ENCODE measurements around the gene CYB5R3.

GRCh38 chr22:42601879-42602465, 47.2 kb downstream of the CYB5R3 start:
- TF ChIP-seq CTCF (IDR thresholded peaks at IDR 0.05; ENCODE audit: extremely low read depth in 1 of 2, insufficient read depth in 1 of 2, low read depth in 1 of 2, low read length in 2 of 2) (no peak), EZH2 (IDR thresholded peaks at IDR 0.05; ENCODE audit: borderline replicate concordance, low read depth, low read length, severe bottlenecking) (no peak), POLR2A (IDR thresholded peaks at IDR 0.05; ENCODE audit: low read depth, low read length) (no peak), MYC (IDR thresholded peaks at IDR 0.05; ENCODE audit: low read depth, low read length) (no peak)

All from endothelial cell of umbilical vein (primary cell).